Measurements from ENCODE around the gene AFF4. TPM values are rescaled to one million over a fixed set of nuclear protein-coding genes. Genes with fewer than 3 reads are reported as not detected.

AFF4 gene
- total and polyA plus RNA-seq, 9 of the 15 experiments (the other 6 are each of a cell fraction or from before 2014, with no cell fraction given) = 1.7 to 25.8 (median 17.9) TPM

DNA sequence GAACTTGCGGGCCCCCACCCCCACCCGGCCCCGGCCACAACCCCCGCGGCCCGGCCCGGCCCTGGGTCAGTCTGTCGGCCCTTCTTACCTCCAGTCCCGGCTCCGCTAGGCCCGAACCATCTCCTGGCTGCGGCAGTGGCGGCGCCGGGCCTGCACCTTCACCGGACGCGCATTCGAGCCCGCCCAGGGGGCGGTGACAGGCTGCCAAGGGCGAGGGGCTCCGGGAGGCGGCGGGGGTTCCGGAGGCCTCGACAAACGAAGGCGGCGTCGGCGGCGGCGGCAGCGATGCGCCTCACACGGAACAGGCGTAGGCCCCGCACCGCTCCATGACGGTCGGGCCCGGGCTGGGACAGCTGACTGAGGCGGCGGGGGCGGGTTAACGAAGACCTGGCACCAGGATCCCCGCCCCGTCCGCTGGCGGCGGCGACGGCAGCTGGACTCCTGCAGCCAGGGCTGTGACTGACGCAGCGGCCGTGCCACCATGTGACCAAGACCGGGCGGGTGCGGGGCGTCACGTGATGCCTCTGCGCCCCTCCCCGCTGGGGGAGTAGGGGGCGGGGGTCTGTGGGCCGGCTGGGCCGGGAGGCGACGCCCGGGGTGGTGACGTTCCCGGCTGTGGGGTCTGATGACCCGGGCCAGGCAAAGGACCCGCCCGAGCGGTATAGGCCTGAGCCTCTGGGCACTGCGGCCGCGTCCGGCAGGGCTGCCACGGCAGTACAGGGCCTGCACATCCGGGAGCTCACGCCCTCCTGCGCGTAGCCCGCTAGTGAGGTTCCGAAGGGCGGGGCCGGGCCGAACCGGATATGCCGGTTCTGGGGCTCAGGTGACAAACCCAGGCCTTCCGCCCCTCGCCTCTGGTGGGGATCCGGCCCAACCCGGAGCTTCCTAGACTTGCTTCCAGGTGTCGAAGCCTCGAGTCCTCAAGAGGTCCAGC is at the start of gene AFF4 (continued):
- TF ChIP-seq, protein P1, sequence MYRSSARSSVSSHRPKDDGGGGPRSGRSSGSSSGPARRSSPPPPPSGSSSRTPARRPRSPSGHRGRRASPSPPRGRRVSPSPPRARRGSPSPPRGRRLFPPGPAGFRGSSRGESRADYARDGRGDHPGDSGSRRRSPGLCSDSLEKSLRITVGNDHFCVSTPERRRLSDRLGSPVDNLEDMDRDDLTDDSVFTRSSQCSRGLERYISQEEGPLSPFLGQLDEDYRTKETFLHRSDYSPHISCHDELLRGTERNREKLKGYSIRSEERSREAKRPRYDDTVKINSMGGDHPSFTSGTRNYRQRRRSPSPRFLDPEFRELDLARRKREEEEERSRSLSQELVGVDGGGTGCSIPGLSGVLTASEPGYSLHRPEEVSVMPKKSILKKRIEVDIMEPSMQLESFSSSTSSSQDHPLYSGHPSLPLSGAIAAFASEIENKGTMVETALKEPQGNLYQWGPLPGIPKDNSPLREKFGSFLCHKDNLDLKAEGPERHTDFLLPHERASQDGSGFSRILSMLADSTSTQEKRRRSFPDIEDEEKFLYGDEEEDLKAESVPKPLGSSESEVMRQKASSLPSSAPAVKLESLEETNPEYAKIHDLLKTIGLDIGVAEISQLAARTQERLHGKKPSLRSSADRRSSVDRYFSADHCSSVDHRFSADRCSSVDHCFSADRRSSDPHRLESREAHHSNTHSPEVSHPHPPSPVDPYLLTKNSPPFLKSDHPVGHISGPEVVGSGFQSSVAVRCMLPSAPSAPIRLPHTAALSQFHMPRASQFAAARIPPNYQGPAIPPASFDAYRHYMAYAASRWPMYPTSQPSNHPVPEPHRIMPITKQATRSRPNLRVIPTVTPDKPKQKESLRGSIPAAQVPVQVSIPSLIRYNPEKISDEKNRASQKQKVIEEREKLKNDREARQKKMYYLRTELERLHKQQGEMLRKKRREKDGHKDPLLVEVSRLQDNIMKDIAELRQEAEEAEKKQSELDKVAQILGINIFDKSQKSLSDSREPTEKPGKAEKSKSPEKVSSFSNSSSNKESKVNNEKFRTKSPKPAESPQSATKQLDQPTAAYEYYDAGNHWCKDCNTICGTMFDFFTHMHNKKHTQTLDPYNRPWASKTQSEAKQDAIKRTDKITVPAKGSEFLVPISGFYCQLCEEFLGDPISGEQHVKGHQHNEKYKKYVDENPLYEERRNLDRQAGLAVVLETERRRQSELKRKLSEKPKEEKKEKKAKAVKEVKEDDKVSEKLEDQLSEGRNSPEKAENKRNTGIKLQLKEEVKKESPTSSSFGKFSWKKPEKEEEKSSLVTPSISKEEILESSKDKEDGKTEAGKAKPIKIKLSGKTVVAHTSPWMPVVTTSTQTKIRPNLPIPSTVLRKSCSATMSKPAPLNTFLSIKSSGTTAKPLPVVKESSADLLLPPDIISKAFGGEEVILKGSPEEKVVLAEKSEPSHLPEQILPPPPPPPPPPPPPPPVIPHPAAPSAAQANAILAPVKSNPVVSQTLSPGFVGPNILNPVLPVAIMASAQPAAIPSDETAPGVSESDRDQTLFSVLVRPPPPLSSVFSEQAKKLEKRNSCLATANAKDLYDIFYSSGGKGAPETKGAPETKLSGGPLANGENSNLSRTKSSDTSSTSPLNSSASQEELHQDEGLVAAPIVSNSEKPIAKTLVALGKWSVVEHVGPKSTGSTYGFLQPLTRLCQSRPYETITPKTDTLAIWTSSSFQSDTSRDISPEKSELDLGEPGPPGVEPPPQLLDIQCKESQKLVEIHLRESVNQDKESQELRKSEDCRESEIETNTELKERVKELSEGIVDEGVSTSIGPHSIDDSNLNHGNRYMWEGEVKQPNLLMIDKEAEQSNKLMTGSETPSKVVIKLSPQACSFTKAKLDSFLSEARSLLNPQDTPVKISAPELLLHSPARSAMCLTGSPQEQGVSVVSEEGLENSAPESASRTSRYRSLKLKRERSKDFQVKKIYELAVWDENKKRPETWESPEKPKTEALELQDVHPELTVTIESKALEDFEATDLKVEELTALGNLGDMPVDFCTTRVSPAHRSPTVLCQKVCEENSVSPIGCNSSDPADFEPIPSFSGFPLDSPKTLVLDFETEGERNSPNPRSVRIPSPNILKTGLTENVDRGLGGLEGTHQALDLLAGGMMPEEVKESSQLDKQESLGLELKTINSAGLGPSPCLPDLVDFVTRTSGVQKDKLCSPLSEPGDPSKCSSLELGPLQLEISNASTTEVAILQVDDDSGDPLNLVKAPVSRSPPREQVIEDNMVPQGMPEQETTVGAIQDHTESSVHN (IDR thresholded peaks at IDR 0.05; ENCODE audit: borderline replicate concordance in 1 of 2, low read depth in 1 of 2) = no peak
- TF ChIP-seq CBFA2T3 (IDR thresholded peaks at IDR 0.05) (peak; percentile 31; the same call in 1 of the 2 replicates), HMG20A (CRISPR knock-in tag; conservative IDR thresholded peaks at IDR 0.05) (no peak), SNRNP70 (optimal IDR thresholded peaks at IDR 0.05; ENCODE audit: low read depth, low read length) (no peak), MXI1 (IDR thresholded peaks at IDR 0.05; ENCODE audit: low read depth, low read length) (no peak), ZC3H11A (IDR thresholded peaks at IDR 0.05; ENCODE audit: low read depth, low read length) (no peak), XRCC5 (IDR thresholded peaks at IDR 0.05; ENCODE audit: low read depth, low read length) (no peak), CREBBP (IDR thresholded peaks at IDR 0.05; ENCODE audit: low read depth, low read length) (no peak), ERF (CRISPR knock-in tag; IDR thresholded peaks at IDR 0.05) (peak; percentile 79; the same call in 1 of the 2 replicates), PHF21A (IDR thresholded peaks at IDR 0.05; ENCODE audit: borderline replicate concordance, low read depth) (peak; percentile 66; the same call in 1 of the 2 replicates)
- TF ChIP-seq, protein P2, sequence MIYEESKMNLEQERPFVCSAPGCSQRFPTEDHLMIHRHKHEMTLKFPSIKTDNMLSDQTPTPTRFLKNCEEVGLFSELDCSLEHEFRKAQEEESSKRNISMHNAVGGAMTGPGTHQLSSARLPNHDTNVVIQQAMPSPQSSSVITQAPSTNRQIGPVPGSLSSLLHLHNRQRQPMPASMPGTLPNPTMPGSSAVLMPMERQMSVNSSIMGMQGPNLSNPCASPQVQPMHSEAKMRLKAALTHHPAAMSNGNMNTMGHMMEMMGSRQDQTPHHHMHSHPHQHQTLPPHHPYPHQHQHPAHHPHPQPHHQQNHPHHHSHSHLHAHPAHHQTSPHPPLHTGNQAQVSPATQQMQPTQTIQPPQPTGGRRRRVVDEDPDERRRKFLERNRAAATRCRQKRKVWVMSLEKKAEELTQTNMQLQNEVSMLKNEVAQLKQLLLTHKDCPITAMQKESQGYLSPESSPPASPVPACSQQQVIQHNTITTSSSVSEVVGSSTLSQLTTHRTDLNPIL (CRISPR knock-in tag; IDR thresholded peaks at IDR 0.05) = peak; percentile 42; the same call in 1 of the 2 replicates
- TF ChIP-seq, protein P3, sequence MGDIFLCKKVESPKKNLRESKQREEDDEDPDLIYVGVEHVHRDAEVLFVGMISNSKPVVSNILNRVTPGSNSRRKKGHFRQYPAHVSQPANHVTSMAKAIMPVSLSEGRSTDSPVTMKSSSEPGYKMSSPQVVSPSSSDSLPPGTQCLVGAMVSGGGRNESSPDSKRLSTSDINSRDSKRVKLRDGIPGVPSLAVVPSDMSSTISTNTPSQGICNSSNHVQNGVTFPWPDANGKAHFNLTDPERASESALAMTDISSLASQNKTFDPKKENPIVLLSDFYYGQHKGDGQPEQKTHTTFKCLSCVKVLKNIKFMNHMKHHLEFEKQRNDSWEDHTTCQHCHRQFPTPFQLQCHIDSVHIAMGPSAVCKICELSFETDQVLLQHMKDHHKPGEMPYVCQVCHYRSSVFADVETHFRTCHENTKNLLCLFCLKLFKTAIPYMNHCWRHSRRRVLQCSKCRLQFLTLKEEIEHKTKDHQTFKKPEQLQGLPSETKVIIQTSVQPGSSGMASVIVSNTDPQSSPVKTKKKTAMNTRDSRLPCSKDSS (IDR thresholded peaks at IDR 0.05; ENCODE audit: low read depth, partially characterized antibody) = no peak

Data from K562 (cell line).